Breast epithelium (tissue), 3 donors: ENCODE data around the gene KCNQ5.

Experiments
- POLR2A ChIP-seq: fragments of 450-650 bp; IDR thresholded peaks from one replicate; pipeline ENCODE4 v1.6.1; 2016; ENCODE audit warnings: antibody characterized with exemption, mild to moderate bottlenecking, moderate library complexity
- TF ChIP-seq, protein P1 (sequence below), 3 donors: fragments of 450-650 bp; IDR thresholded peaks; one replicate each; pipeline ENCODE4 v1.5.1; 2016 to 2017; ENCODE audit warnings: antibody characterized with exemption in 3 of 3, mild to moderate bottlenecking in 3 of 3, moderate library complexity in 3 of 3

DNA sequence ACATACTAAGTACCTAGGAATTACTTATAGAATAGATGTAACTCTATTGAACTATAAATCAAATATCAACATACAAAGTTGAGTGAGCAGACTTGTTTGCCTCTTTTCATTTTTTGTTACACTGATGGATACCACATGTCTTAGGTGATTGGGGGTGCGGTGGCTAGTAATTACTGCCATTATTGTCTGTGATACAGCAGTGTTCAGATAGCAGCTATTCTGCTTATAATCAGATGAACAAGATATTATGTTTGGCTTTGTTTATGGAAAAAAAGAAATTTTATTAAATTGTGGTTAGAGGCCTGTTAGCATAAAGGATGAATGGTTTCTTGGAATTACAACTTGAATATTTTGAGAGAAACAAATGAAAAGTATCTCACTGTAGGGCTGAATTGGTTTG is 55.9 kb downstream of the KCNQ5 start:
- TF ChIP-seq, protein P1, sequence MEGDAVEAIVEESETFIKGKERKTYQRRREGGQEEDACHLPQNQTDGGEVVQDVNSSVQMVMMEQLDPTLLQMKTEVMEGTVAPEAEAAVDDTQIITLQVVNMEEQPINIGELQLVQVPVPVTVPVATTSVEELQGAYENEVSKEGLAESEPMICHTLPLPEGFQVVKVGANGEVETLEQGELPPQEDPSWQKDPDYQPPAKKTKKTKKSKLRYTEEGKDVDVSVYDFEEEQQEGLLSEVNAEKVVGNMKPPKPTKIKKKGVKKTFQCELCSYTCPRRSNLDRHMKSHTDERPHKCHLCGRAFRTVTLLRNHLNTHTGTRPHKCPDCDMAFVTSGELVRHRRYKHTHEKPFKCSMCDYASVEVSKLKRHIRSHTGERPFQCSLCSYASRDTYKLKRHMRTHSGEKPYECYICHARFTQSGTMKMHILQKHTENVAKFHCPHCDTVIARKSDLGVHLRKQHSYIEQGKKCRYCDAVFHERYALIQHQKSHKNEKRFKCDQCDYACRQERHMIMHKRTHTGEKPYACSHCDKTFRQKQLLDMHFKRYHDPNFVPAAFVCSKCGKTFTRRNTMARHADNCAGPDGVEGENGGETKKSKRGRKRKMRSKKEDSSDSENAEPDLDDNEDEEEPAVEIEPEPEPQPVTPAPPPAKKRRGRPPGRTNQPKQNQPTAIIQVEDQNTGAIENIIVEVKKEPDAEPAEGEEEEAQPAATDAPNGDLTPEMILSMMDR (IDR thresholded peaks at IDR 0.05): no peak
- no peak for TF ChIP-seq POLR2A
